CD4-positive, CD25-positive, alpha-beta regulatory T cell (primary cell): Measurements from ENCODE around the gene ASB10. TPM values are rescaled to one million over a fixed set of nuclear protein-coding genes. Genes with fewer than 3 reads are reported as not detected.

Experiments used
- ATAC-seq, 2 donors: fragments of 150-1000 bp; cut with Tn5 transposase; one replicate each; pipeline ENCODE4 v1.10.0; 2021; ENCODE audit warnings: low read depth in 2 of 2, moderate number of reproducible peaks in 2 of 2, moderate library complexity in 1 of 2
- DNase-seq, 3 donors: peaks; one replicate each; pipeline versions ENCODE4 v3.0.0 to v3.0.0-alpha.2; 2012 to 2022; ENCODE audit warnings: mixed read lengths in 1 of 3
- H3K27ac ChIP-seq: one replicate; pipeline ENCODE4 v1.7.0; 2013; ENCODE audit warnings: mild to moderate bottlenecking, low read length; ENCODE audit not compliant: insufficient read depth, poor library complexity, severe bottlenecking
- H3K27me3 ChIP-seq: one replicate; pipeline ENCODE4 v1.7.0; 2013; ENCODE audit warnings: low read length; ENCODE audit not compliant: control insufficient read depth, insufficient read depth
- H3K36me3 ChIP-seq: one replicate; pipeline ENCODE4 v1.7.0; 2013; ENCODE audit warnings: mild to moderate bottlenecking, low read length, moderate library complexity; ENCODE audit not compliant: control insufficient read depth, insufficient read depth
- H3K4me1 ChIP-seq: 2 replicates; pipeline ENCODE4 v1.7.0; 2013; ENCODE audit warnings: mild to moderate bottlenecking, low read length; ENCODE audit not compliant: insufficient read depth, control insufficient read depth, poor library complexity, severe bottlenecking
- H3K4me3 ChIP-seq: one replicate; pipeline ENCODE4 v1.7.0; 2013; ENCODE audit warnings: low read depth, mild to moderate bottlenecking, low read length, moderate library complexity
- H3K9me3 ChIP-seq, 2 experiments: 1 replicate in 1 of 2; 2 replicates in 1 of 2; pipeline ENCODE4 v1.7.0; 2013; ENCODE audit warnings: low read length in 2 of 2, mild to moderate bottlenecking in 1 of 2, moderate library complexity in 1 of 2; ENCODE audit not compliant: control insufficient read depth in 2 of 2
- H3K27ac Mint-ChIP-seq, 3 donors: one replicate each; pipeline ENCODE4 v1.8.0; 2020 to 2022; ENCODE audit warnings: mild to moderate bottlenecking in 3 of 3, mixed read lengths in 3 of 3, moderate library complexity in 2 of 3
- H3K27me3 Mint-ChIP-seq: one replicate; pipeline ENCODE4 v1.8.0; 2022; ENCODE audit warnings: mild to moderate bottlenecking, mixed read lengths
- H3K36me3 Mint-ChIP-seq: one replicate; pipeline ENCODE4 v1.8.0; 2020; ENCODE audit warnings: mixed read lengths
- H3K4me1 Mint-ChIP-seq, 4 donors: one replicate each; pipeline ENCODE4 v1.8.0; 2020 to 2022; ENCODE audit warnings: mixed read lengths in 4 of 4, mild to moderate bottlenecking in 1 of 4
- H3K4me3 Mint-ChIP-seq, 4 donors: one replicate each; pipeline ENCODE4 v1.8.0; 2020 to 2022; ENCODE audit warnings: mild to moderate bottlenecking in 4 of 4, mixed read lengths in 4 of 4, moderate library complexity in 3 of 4
- H3K9me3 Mint-ChIP-seq, 7 donors: one replicate each; pipeline ENCODE4 v1.8.0; 2020 to 2022; ENCODE audit warnings: mixed read lengths in 7 of 7, mild to moderate bottlenecking in 3 of 7, moderate library complexity in 2 of 7
- polyA plus RNA-seq, 4 donors: library from polyadenylated mRNA; unstranded; fragments of 300-500 nt; fragmentation: Illumina TruSeq; gene quantifications; one replicate each; pipeline ENCODE4 v1.2.3, GENCODE V29; 2021
- total RNA-seq: library from RNA; stranded (reverse); gene quantifications from one replicate; pipeline ENCODE4 v1.2.3, GENCODE V29; 2022

ASB10 gene
- total and polyA plus RNA-seq, 5 donors from 2014 or later = not detected

DNA sequence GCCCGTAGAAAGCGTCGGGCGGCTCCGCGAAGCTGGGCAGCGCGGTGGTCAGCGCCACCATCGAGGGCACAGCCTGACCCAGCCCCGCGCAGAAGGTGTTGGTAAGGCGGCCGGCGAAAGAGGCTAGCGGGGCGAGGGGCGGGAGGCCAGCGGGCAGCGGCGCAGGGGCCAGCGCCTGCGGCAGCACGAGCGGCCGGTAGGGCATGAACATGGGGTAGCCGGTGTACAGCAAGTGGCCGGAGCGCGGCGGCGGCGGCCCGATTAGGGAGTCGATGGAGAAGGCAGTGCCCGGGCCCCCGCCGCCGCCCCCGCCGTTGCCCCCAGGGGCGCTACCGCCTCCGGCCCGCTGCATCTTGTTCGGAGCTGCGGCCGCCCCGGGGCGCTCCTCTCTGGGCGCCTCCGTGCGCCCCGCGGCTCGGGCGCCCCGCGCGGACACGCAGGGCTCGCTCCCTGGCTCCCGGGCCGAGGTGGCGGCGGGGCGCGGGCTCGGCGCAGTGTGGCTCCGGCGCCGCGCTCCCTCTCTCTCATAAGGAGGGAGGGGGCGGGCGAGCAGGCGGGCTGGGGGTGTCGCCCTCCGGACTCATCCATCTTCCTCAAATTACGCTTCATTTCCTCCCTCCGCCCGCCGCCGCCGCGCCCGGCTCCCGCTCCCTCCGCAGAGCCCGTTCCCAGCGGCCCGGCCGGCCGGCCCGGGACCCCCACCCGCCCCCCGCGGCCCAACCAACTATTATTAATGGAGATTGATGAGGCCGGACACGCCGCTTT, 19.7 kb downstream of the ASB10 start, which contains the start of gene GBX1:
Gene GBX1, minus strand, starts transcription at position 498 of the 765 bp plus-strand sequence. Its CDS starts 146 bp downstream, at position 352.
- peaks cover 3% of the 10 kb centered on the region for H3K36me3 Mint-ChIP-seq
- Histone ChIP-seq H3K36me3 (no peaks in the 10 kb centered on the region), H3K4me1 (peaks cover 19% of the 10 kb centered on the region), H3K27me3 (peaks cover 57% of the 10 kb centered on the region), H3K27ac (no peak within 1 kb of the TSS), H3K9me3 (no peaks in the 10 kb centered on the region), H3K4me3 (no peak within 1 kb of the TSS)
- DNase-seq (no peak), ATAC-seq (no peak)
- peak within 1 kb of the TSS in 1 of 3 donors; percentile 95 for H3K27ac Mint-ChIP-seq
- peaks cover 0 to 11% (median 6%) of the 10 kb centered on the region in 4 donors for H3K4me1 Mint-ChIP-seq
- H3K4me3 Mint-ChIP-seq = peak within 1 kb of the TSS; percentile 34 to 88 (median 82)
- H3K27me3 Mint-ChIP-seq = peaks cover 42% of the 10 kb centered on the region
- peaks cover 0 to 2% (median 0%) of the 10 kb centered on the region in 7 donors for H3K9me3 Mint-ChIP-seq

DNA sequence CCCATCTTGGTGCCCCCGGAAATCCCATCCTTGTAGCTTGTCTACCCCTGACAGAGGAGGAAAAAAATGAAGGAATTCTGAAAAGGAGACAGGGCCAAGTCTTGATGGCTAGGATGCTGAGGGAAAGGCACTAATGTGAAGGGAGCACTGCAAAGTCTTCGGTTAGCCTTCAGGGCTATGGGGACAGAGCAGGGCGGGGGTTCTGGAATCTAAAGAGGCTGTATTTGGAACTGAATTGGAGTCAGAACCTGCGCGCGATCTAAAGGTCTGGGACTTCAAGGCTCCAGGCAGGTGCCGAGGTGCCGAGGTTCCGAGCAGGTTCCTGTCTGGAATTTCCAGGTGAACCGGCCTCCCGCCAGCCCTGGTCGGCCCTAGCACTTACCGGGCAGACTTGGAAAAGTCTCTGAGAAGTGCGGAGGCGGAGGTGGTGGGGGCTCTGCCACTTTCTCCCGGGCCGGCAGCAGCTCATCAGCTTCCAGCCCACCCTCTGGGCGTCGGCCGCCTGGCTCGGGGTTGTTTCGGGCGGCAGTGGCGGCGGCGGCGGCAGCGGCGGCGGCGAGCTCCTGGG, 20.3 kb downstream of the ASB10 start:
- no peak for ATAC-seq
- Histone ChIP-seq H3K27me3 (peaks cover 62% of the 10 kb centered on the region), H3K27ac (no peak overlapping the region), H3K9me3 (no peaks in the 10 kb centered on the region), H3K4me3 (no peak overlapping the region), H3K36me3 (no peaks in the 10 kb centered on the region), H3K4me1 (peaks cover 19% of the 10 kb centered on the region)
- peak overlapping the region in 3 of 4 donors; percentile 17 to 72 (median 69) for H3K4me3 Mint-ChIP-seq
- H3K4me1 Mint-ChIP-seq = peaks cover 0 to 9% (median 4%) of the 10 kb centered on the region in 4 donors
- H3K36me3 Mint-ChIP-seq = no peaks in the 10 kb centered on the region
- H3K9me3 Mint-ChIP-seq = peaks cover 0 to 2% (median 0%) of the 10 kb centered on the region in 7 donors
- H3K27me3 Mint-ChIP-seq = peaks cover 37% of the 10 kb centered on the region
- DNase-seq = no peak
- peak overlapping the region in 1 of 3 donors; percentile 58 for H3K27ac Mint-ChIP-seq

DNA sequence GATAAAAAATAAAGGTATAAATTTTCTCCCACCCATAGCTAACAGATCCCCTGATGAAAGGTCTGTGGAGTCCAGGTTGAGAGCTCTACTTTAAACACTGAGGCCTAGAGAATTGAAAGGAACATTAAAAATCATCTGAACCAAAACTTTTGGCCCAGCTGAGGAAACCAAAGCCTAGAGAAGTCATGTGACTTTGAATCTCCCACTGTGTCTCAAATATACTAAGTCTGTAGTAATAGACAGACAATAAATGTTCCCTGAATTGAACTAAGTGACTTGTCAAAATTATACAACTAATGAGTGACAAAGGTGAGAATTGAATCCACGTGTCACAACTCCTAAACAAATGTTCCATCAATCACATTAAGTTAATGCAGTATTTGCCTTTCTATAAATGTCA, 25.3 kb downstream of the ASB10 start:
- Mint-ChIP-seq H3K4me1 (peaks cover 0 to 4% (median under 1%) of the 10 kb centered on the region in 4 donors), H3K27ac (no peak overlapping the region), H3K4me3 (no peak overlapping the region), H3K27me3 (peaks cover 20% of the 10 kb centered on the region), H3K9me3 (peaks cover 0 to 2% (median 0%) of the 10 kb centered on the region in 7 donors), H3K36me3 (no peaks in the 10 kb centered on the region)
- H3K27ac ChIP-seq = no peak overlapping the region
- H3K4me1 ChIP-seq = peaks cover 3% of the 10 kb centered on the region
- H3K27me3 ChIP-seq = peaks cover 56% of the 10 kb centered on the region
- no peak for DNase-seq
- ATAC-seq = no peak
- no peak overlapping the region for H3K4me3 ChIP-seq
- H3K9me3 ChIP-seq = no peaks in the 10 kb centered on the region
- no peaks in the 10 kb centered on the region for H3K36me3 ChIP-seq

DNA sequence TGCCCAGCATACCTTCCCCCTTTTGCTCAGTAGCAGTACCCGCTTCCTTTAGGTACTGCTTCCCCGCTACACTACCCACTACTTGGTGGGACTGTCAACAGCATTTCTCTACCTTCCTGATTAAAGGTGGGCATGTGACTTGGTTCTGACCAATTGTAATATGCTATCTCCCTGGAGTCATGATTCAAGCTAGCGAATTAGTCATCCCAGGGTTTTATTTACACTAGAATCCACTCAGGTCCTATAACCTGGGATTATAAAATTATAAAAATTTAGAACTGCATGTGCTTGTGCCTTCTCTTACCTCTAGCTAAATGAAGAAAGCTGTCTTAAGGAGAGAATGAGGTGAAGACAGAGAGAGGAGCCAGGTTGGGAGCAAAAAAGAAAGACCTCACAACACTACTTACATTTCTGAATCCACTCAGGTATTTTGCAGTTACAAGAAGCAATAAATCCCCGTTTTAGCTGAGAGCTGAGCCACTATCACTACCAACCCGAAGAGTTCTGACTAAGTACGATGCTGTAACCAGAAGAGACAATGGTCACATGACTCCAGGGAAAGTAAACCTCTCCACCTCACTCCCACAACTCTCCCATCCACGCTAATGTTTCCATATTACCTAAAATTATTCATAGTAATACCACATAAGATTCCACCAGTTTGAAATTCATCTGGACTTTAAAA, 29.3 kb downstream of the ASB10 start:
- no peak for DNase-seq
- Mint-ChIP-seq H3K27ac (no peak overlapping the region), H3K36me3 (no peaks in the 10 kb centered on the region), H3K9me3 (no peaks in the 10 kb centered on the region), H3K4me1 (no peaks in the 10 kb centered on the region), H3K27me3 (peaks cover 42% of the 10 kb centered on the region), H3K4me3 (no peak overlapping the region)
- peaks cover 35% of the 10 kb centered on the region for H3K27me3 ChIP-seq
- H3K4me1 ChIP-seq = no peaks in the 10 kb centered on the region
- no peak overlapping the region for H3K27ac ChIP-seq
- H3K9me3 ChIP-seq = no peaks in the 10 kb centered on the region
- H3K4me3 ChIP-seq = no peak overlapping the region
- ATAC-seq = no peak
- no peaks in the 10 kb centered on the region for H3K36me3 ChIP-seq

DNA sequence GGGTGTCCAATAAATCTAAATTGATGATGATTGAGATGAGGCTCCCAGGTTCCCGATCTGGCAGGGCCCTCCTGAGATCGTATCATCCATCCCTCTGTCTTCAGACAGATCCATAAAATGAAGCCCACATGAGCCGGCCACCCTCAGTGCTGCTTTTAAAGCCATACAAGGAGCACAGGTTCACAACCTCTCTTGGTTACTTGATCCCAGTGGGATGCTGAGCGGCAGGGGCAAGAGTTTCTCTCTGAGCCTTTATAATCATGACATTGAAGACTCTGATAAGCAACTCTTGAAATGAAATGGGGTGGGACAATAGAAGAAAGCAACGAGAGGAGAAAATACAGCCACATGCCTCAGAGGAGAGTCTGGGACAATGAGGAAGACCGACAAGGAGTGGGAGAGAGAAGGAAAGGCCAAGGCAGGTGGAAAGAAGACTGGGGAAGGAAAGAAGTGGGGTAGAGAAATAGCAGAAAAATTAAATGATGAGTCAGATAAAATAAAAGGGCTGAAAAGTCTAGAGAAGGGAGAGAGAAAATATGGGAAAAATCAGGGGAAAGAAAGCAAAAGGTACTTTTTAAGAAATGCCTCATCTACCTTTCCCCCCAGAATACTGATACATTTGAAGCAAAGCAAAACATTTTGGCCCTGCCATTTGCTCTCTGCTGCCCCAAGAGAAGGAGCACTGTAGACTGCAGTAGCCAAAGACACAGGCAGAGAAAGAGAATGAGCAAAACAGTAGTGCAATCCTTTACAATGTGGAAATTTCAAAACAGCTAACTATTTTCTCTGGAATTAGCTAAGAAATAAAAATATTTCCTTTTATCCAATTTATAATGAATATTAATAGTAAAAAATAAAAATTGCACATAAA, 34.2 kb downstream of the ASB10 start:
- no peak overlapping the region for H3K4me3 Mint-ChIP-seq
- no peak overlapping the region for H3K4me3 ChIP-seq

DNA sequence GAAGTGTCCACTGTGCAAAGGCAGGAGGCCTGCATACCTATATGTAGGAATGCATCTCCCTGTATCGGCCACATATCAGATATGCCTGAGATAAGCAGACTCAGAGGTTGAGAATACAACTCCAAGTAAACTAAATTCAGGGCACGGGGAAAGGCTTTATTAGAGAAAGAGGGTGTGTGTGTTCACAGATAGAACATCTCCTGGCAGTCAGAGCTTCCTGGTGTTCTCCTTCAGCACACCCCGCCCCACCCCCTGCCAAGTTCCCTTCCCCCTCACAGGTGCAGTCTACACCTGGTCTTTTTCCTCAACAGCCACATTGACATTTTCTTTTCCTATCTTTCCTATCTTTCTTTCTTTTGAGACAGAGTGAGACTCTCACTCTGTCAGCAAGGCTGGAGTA, 36.7 kb downstream of the ASB10 start:
- ATAC-seq = no peak
- Mint-ChIP-seq H3K27ac (no peak overlapping the region), H3K9me3 (no peaks in the 10 kb centered on the region)

More for the DNA sequence above, 34.2 kb downstream of the ASB10 start:
- Mint-ChIP-seq H3K4me1 (no peaks in the 10 kb centered on the region), H3K36me3 (no peaks in the 10 kb centered on the region), H3K27me3 (peaks cover 44% of the 10 kb centered on the region), H3K9me3 (no peaks in the 10 kb centered on the region), H3K27ac (no peak overlapping the region)
- no peaks in the 10 kb centered on the region for H3K9me3 ChIP-seq
- ATAC-seq (no peak), DNase-seq (no peak)
- H3K27ac ChIP-seq = no peak overlapping the region
- no peaks in the 10 kb centered on the region for H3K4me1 ChIP-seq
- peaks cover 32% of the 10 kb centered on the region for H3K27me3 ChIP-seq
- no peaks in the 10 kb centered on the region for H3K36me3 ChIP-seq

More for the DNA sequence above, 36.7 kb downstream of the ASB10 start:
- no peak overlapping the region for H3K4me3 Mint-ChIP-seq
- H3K27ac ChIP-seq = no peak overlapping the region
- no peaks in the 10 kb centered on the region for H3K9me3 ChIP-seq
- no peak overlapping the region for H3K4me3 ChIP-seq
- H3K27me3 Mint-ChIP-seq = peaks cover 24% of the 10 kb centered on the region
- H3K36me3 Mint-ChIP-seq = no peaks in the 10 kb centered on the region
- H3K4me1 ChIP-seq = no peaks in the 10 kb centered on the region
- no peaks in the 10 kb centered on the region for H3K4me1 Mint-ChIP-seq
- H3K36me3 ChIP-seq = no peaks in the 10 kb centered on the region
- peaks cover 23% of the 10 kb centered on the region for H3K27me3 ChIP-seq
- no peak for DNase-seq
